PC-9 (cell line): ENCODE data around the gene NARS2. TPM values are rescaled to one million over a fixed set of nuclear protein-coding genes. Genes with fewer than 3 reads are reported as not detected.

ENCODE experiments used
- BruUV-seq: library from RNA; stranded (reverse); fragments of 400-500 nt; replicated peaks from 2 replicates; lab custom pipeline; 2021; lab: Mats Ljungman, UMichigan
- CTCF ChIA-PET: fragments of 300-600 bp; sonication (Branson Sonifier 250); formaldehyde crosslinking; loops from one replicate; lab custom pipeline; 2022; ENCODE audit warnings: antibody characterized with exemption; lab: Charles Lee
- POLR2A ChIA-PET: fragments of 300-600 bp; sonication (Branson Sonifier 250); formaldehyde crosslinking; loops from one replicate; lab custom pipeline; 2022; ENCODE audit warnings: antibody characterized with exemption; ENCODE audit not compliant: unreplicated experiment; lab: Charles Lee
- DNase-seq, 2 experiments: peaks; one replicate each; pipeline versions ENCODE4 v3.0.0 to v3.0.0-alpha.2; 2015 to 2022; ENCODE audit warnings: mixed read lengths in 1 of 2
- H2AFZ ChIP-seq: fragments of 200-600 bp; sonication (generic); 2 replicates; pipeline ENCODE4 v1.8.1; 2017; ENCODE audit warnings: antibody characterized with exemption
- H3F3A ChIP-seq: fragments of 200-600 bp; sonication (generic); 2 replicates; pipeline ENCODE4 v1.8.1; 2017; ENCODE audit warnings: antibody characterized with exemption, mild to moderate bottlenecking, low read depth; ENCODE audit not compliant: insufficient read depth
- H3K27ac ChIP-seq: fragments of 200-600 bp; sonication (generic); 2 replicates; pipeline ENCODE4 v1.6.1; 2016; ENCODE audit warnings: mixed run types
- H3K27me3 ChIP-seq: fragments of 200-600 bp; sonication (generic); 2 replicates; pipeline ENCODE4 v1.6.1; 2016; ENCODE audit warnings: low read depth, mixed run types; ENCODE audit not compliant: insufficient read depth
- H3K36me3 ChIP-seq: fragments of 200-600 bp; sonication (generic); 2 replicates; pipeline ENCODE4 v1.6.1; 2016; ENCODE audit warnings: low read depth, mixed run types
- H3K4me1 ChIP-seq: fragments of 200-600 bp; sonication (generic); replicated peaks from 2 replicates; pipeline ENCODE4 v1.6.1; 2016; ENCODE audit warnings: mixed run types; ENCODE audit not compliant: insufficient read depth
- H3K4me2 ChIP-seq: fragments of 200-600 bp; sonication (generic); 2 replicates; pipeline ENCODE4 v1.6.1; 2017; ENCODE audit warnings: mixed run types
- H3K4me3 ChIP-seq: fragments of 200-600 bp; sonication (generic); 2 replicates; pipeline ENCODE4 v1.6.1; 2016; ENCODE audit warnings: mixed run types
- H3K79me2 ChIP-seq: fragments of 200-600 bp; sonication (generic); 2 replicates; pipeline ENCODE4 v1.6.1; 2017; ENCODE audit warnings: low read depth, mixed run types
- H3K9me2 ChIP-seq: fragments of 200-600 bp; sonication (generic); 2 replicates; pipeline ENCODE4 v1.8.1; 2017; ENCODE audit warnings: mild to moderate bottlenecking; ENCODE audit not compliant: insufficient read depth
- H3K9me3 ChIP-seq: fragments of 200-600 bp; sonication (generic); 2 replicates; pipeline ENCODE4 v1.8.1; 2016; ENCODE audit warnings: low read depth; ENCODE audit not compliant: insufficient read depth
- H4K20me1 ChIP-seq: fragments of 200-600 bp; sonication (generic); 2 replicates; pipeline ENCODE4 v1.8.1; 2017; ENCODE audit not compliant: insufficient read depth
- CTCF ChIP-seq: fragments of 200-600 bp; sonication (generic); conservative IDR thresholded peaks from 2 replicates; pipeline ENCODE4 v1.6.1; 2017; ENCODE audit warnings: mixed run types, antibody characterized with exemption, mild to moderate bottlenecking, moderate library complexity
- EZH2 ChIP-seq: fragments of 200-600 bp; sonication (generic); IDR thresholded peaks from 2 replicates; pipeline ENCODE4 v1.8.0; 2017; ENCODE audit warnings: antibody characterized with exemption, low read depth
- intact Hi-C: fragments of 100-400 bp; cut with micrococcal nuclease; formaldehyde crosslinking; loops from one replicate; pipeline ENCODE4 v1.10.0; 2022; ENCODE audit not compliant: unreplicated experiment
- total RNA-seq: library from RNA; stranded (reverse); gene quantifications from 2 replicates; pipeline ENCODE4 v1.2.3, GENCODE V29; 2021

Gene NARS2
- total RNA-seq, 1 experiment from 2014 or later: 22.4 TPM

- no peak for DNase-seq
- BruUV-seq: no TSS peak
- Histone ChIP-seq H3K27ac (no peak overlapping the region), H4K20me1 (no peaks in the 10 kb centered on the region), H3K9me2 (no peaks in the 10 kb centered on the region), H3K4me3 (no peak overlapping the region), H3K36me3 (0 out of 2 replicates have a peak, but pooled peaks cover 3% of the 10 kb centered on the region), H3K4me1 (no peaks in the 10 kb centered on the region), H3K4me2 (no peak overlapping the region), H3K27me3 (no peaks in the 10 kb centered on the region), H3K79me2 (no peaks in the 10 kb centered on the region), H3K9me3 (no peaks in the 10 kb centered on the region), H2AFZ (no peak overlapping the region), H3F3A (no peaks in the 10 kb centered on the region)
- CTCF ChIA-PET: no interaction called here
- TF ChIP-seq CTCF (no peak), EZH2 (no peak)
- POLR2A ChIA-PET: no interaction called here
- intact Hi-C loops: no loop called here
Measured at GRCh38 chr11:78493413-78493975, 81.2 kb downstream of the NARS2 start.

GRCh38 chr11:78492973-78493372 lies 81.7 kb downstream of the NARS2 start:
- no peaks in the 10 kb centered on the region for H3F3A ChIP-seq
- H3K27ac ChIP-seq: no peak overlapping the region
- no peaks in the 10 kb centered on the region for H4K20me1 ChIP-seq
- H3K9me3 ChIP-seq: no peaks in the 10 kb centered on the region
- H3K4me3 ChIP-seq: no peak overlapping the region
- no peak overlapping the region for H3K4me2 ChIP-seq
- BruUV-seq: no TSS peak
- intact Hi-C loops: no loop called here
- DNase-seq: no peak
- no peaks in the 10 kb centered on the region for H3K9me2 ChIP-seq
- ChIA-PET CTCF (no interaction called here), POLR2A (no interaction called here)
- no peaks in the 10 kb centered on the region for H3K79me2 ChIP-seq
- H3K36me3 ChIP-seq: 0 out of 2 replicates have a peak, but pooled peaks cover 5% of the 10 kb centered on the region
- H2AFZ ChIP-seq: no peak overlapping the region
- H3K27me3 ChIP-seq: no peaks in the 10 kb centered on the region
- no peaks in the 10 kb centered on the region for H3K4me1 ChIP-seq
- TF ChIP-seq CTCF: no peak

- Histone ChIP-seq H3K4me1 (no peaks in the 10 kb centered on the region), H3K27me3 (no peaks in the 10 kb centered on the region), H3K9me2 (no peaks in the 10 kb centered on the region), H4K20me1 (no peaks in the 10 kb centered on the region), H3K27ac (no peak overlapping the region), H3K79me2 (no peaks in the 10 kb centered on the region), H3K9me3 (no peaks in the 10 kb centered on the region), H3F3A (no peaks in the 10 kb centered on the region), H2AFZ (no peak overlapping the region), H3K36me3 (0 out of 2 replicates have a peak, but pooled peaks cover 5% of the 10 kb centered on the region), H3K4me2 (no peak overlapping the region), H3K4me3 (no peak overlapping the region)
- TF ChIP-seq CTCF (no peak), EZH2 (no peak)
- no peak for DNase-seq
- intact Hi-C loops: no loop called here
- BruUV-seq: no TSS peak
- ChIA-PET POLR2A (no interaction called here), CTCF (no interaction called here)
Measured at GRCh38 chr11:78489184-78489583, 85.5 kb downstream of the NARS2 start.
